GM10266 (cell line): ENCODE results near the gene MGMT.

Source experiments
- DNase-seq: peaks from one replicate; pipeline ENCODE4 v3.0.0; 2012; ENCODE audit errors: extremely low spot score
- CTCF ChIP-seq: IDR thresholded peaks from 2 replicates; pipeline ENCODE4 v1.5.1; 2012; ENCODE audit warnings: mild to moderate bottlenecking, low read depth; ENCODE audit not compliant: control insufficient read depth, insufficient read depth; ENCODE audit errors: missing control alignments

MGMT gene

GRCh38 chr10:129755621-129756020, 288.6 kb downstream of the MGMT start:
- no peak for TF ChIP-seq CTCF
- no peak for DNase-seq

GRCh38 chr10:129756912-129757901, 290.2 kb downstream of the MGMT start:
- DNase-seq, result no peak
- TF ChIP-seq CTCF, result no peak

- TF ChIP-seq CTCF, result no peak
- no peak for DNase-seq
Measured at GRCh38 chr10:129758207-129759021, 291.4 kb downstream of the MGMT start.

GRCh38 chr10:129759214-129760002, 292.4 kb downstream of the MGMT start:
- no peak for DNase-seq
- TF ChIP-seq CTCF, result no peak

GRCh38 chr10:129760003-129760315, 292.9 kb downstream of the MGMT start:
- TF ChIP-seq CTCF, result no peak
- no peak for DNase-seq

- no peak for DNase-seq
- TF ChIP-seq CTCF, result no peak
Measured at GRCh38 chr10:129760416-129760815, 293.4 kb downstream of the MGMT start.
